KMS-11 (cell line): Measurements from ENCODE around the gene TNFAIP8L1.
"Not testable (repeated sequence)": the region's sequence is repeated elsewhere in the genome, so short reads cannot be mapped to it uniquely, and the experiment has no call there.

Experiments
- H2AFZ ChIP-seq: fragments of 200-600 bp; sonication (generic); 2 replicates; pipeline ENCODE4 v1.6.1; 2016; ENCODE audit warnings: antibody characterized with exemption, mixed run types, low read depth
- H3K27ac ChIP-seq: fragments of 200-600 bp; sonication (generic); 2 replicates; pipeline ENCODE4 v1.6.1; 2016; ENCODE audit warnings: mild to moderate bottlenecking, mixed run types
- H3K27me3 ChIP-seq: fragments of 200-600 bp; sonication (generic); 2 replicates; pipeline ENCODE4 v1.6.1; 2017; ENCODE audit warnings: mild to moderate bottlenecking, low read depth, mixed run types, moderate library complexity; ENCODE audit not compliant: insufficient read depth
- H3K36me3 ChIP-seq: fragments of 200-600 bp; sonication (generic); 2 replicates; pipeline ENCODE4 v1.6.1; 2017; ENCODE audit warnings: mild to moderate bottlenecking, mixed run types; ENCODE audit not compliant: insufficient read depth
- H3K4me1 ChIP-seq: fragments of 200-600 bp; sonication (generic); 2 replicates; pipeline ENCODE4 v1.6.1; 2016; ENCODE audit warnings: mild to moderate bottlenecking, low read depth, mixed run types; ENCODE audit not compliant: poor library complexity, severe bottlenecking
- H3K4me2 ChIP-seq: fragments of 200-600 bp; sonication (generic); 2 replicates; pipeline ENCODE4 v1.7.0; 2016; ENCODE audit warnings: mild to moderate bottlenecking, mixed run types
- H3K4me3 ChIP-seq: fragments of 200-600 bp; sonication (generic); IDR thresholded peaks from 2 replicates; pipeline ENCODE4 v1.6.1; 2017; ENCODE audit warnings: low read depth, low read length, mixed read lengths; ENCODE audit not compliant: insufficient read depth
- H3K79me2 ChIP-seq: fragments of 200-600 bp; sonication (generic); 2 replicates; pipeline ENCODE4 v1.6.1; 2016; ENCODE audit warnings: low read depth, mixed run types; ENCODE audit not compliant: insufficient read depth
- H3K9ac ChIP-seq: fragments of 200-600 bp; sonication (generic); 2 replicates; pipeline ENCODE4 v1.6.1; 2016; ENCODE audit warnings: mild to moderate bottlenecking, mixed run types
- H4K20me1 ChIP-seq: fragments of 200-600 bp; sonication (generic); 2 replicates; pipeline ENCODE4 v1.6.1; 2016; ENCODE audit warnings: mild to moderate bottlenecking, mixed run types; ENCODE audit not compliant: insufficient read depth
- TF ChIP-seq, protein P1 (sequence below): fragments of 200-600 bp; sonication (generic); conservative IDR thresholded peaks from 2 replicates; pipeline ENCODE4 v1.6.1; 2017; ENCODE audit warnings: low read depth, mild to moderate bottlenecking, antibody characterized with exemption, low read length, moderate library complexity, mixed read lengths

The TNFAIP8L1 gene

DNA sequence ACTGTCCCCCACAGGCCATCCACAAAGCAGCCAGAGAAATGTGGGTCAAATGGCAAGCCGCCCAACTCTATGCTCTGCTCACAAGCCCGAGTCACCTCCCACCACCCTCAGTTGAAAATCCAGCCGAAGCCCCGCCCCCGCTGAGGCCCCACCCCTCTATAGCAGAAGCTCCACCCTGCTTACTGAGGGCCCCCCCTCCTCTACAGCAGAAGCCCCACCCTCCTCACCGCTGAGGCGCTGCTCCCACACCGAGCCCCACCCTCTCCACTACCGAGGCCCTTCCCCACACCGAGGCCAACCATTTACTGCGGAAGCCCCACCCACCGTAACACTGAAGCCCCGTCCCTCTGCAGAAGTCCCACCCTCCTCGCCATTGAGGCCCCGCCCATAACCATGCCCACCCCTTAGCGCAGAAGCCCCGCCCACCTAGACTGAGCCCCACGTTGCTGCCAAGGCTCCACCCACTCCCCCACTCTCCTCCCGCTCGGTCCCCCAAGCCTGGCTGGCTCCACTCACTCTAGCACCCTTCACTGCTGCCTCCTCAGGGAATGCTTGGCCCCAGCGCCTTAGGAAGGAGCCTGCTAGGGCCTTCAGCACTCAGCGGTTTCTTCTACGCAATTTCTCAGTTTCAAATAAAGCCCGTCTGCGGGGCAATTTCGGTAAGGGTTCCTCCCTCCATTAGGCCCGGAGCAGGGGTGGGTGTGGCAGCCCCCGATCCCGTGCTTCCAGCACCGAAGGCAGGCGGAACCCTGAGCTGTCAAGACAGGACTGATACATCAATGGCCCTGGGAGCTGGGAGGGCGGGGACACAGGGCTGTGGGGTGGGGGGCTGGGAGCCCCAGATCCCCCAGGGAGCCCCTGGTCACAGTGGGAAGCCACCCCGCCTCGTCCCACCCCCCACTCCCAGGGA, 39.8 kb downstream of the TNFAIP8L1 start:
- H3K4me1 ChIP-seq = no peaks in the 10 kb centered on the region
- H3K9ac ChIP-seq = no peak overlapping the region
- no peaks in the 10 kb centered on the region for H3K79me2 ChIP-seq
- no peaks in the 10 kb centered on the region for H3K36me3 ChIP-seq
- H3K27me3 ChIP-seq = no peaks in the 10 kb centered on the region
- no peak overlapping the region for H3K4me2 ChIP-seq
- H3K4me3 ChIP-seq = no peak overlapping the region
- H3K27ac ChIP-seq = no peak overlapping the region
- TF ChIP-seq, protein P1, sequence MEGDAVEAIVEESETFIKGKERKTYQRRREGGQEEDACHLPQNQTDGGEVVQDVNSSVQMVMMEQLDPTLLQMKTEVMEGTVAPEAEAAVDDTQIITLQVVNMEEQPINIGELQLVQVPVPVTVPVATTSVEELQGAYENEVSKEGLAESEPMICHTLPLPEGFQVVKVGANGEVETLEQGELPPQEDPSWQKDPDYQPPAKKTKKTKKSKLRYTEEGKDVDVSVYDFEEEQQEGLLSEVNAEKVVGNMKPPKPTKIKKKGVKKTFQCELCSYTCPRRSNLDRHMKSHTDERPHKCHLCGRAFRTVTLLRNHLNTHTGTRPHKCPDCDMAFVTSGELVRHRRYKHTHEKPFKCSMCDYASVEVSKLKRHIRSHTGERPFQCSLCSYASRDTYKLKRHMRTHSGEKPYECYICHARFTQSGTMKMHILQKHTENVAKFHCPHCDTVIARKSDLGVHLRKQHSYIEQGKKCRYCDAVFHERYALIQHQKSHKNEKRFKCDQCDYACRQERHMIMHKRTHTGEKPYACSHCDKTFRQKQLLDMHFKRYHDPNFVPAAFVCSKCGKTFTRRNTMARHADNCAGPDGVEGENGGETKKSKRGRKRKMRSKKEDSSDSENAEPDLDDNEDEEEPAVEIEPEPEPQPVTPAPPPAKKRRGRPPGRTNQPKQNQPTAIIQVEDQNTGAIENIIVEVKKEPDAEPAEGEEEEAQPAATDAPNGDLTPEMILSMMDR = no peak
- H4K20me1 ChIP-seq = no peaks in the 10 kb centered on the region
- no peak overlapping the region for H2AFZ ChIP-seq

DNA sequence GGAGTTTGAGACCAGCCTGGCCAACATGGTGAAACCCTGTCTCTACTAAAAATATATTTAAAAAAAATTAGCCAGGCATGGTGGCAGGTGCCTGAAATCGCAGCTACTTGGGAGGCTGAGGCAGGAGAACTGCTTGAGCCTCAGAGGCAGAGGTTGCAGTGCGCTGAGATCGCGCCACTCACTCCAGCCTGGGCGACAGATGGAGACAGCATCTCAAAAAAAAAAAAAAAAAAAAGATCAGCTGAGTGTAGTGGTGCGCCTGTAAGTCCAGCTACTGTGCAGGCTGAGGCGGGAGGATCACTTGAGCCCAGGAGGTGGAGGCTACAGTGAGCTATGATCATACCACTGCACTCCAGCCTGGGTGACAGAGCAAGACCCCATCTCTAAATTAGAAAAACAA, 40.7 kb downstream of the TNFAIP8L1 start:
- not testable (repeated sequence) for H2AFZ ChIP-seq, H3K4me3 ChIP-seq, H3K27me3 ChIP-seq, H3K4me1 ChIP-seq, H3K9ac ChIP-seq, H4K20me1 ChIP-seq, H3K4me2 ChIP-seq, H3K79me2 ChIP-seq, H3K27ac ChIP-seq, H3K36me3 ChIP-seq

DNA sequence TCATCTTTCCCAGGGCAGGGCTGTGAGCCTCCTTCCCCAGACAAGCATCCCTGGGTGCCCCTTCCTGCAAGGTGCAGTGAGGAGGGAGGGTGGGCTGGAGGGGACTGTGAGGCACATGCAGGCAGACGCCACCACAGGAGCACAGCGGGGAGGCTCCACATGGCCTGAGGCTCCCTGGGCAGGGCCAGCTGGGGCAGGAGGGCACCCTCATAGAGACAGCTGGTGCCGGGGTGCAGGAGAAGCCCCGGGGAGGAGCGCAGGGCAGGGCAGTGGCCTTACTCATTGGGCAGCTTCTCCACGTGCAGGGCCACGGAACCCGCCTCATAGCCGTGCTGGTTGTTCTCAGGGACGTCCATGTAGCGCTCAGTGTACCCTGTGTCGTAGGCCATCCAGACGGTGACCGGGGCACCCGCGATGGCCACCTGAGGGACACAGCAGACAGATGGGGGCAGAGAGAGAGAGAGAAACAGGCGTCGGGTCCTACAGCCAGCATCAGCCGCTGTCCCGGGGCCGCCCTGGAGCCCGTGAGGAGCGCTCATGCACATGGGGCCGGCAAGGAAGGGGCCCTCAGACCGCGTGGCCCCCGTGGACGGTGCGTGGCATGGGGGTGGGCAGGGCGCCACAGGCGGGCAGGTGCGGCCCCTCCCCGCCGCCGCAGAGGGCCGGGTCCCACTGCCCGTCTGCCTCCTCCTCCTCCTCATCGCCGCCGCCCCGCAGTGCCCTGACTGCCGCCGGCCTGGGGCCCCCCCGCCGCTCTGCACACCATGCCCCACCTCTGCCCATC, 43.3 kb downstream of the TNFAIP8L1 start:
- H3K27ac ChIP-seq = no peak overlapping the region
- H3K79me2 ChIP-seq = no peaks in the 10 kb centered on the region
- no peaks in the 10 kb centered on the region for H3K4me1 ChIP-seq
- H3K4me2 ChIP-seq = no peak overlapping the region
- TF ChIP-seq, protein P1 = no peak
- H2AFZ ChIP-seq = no peak overlapping the region
- H3K36me3 ChIP-seq = no peaks in the 10 kb centered on the region
- H4K20me1 ChIP-seq = no peaks in the 10 kb centered on the region
- H3K27me3 ChIP-seq = no peaks in the 10 kb centered on the region
- H3K4me3 ChIP-seq = no peak overlapping the region
- H3K9ac ChIP-seq = no peak overlapping the region

DNA sequence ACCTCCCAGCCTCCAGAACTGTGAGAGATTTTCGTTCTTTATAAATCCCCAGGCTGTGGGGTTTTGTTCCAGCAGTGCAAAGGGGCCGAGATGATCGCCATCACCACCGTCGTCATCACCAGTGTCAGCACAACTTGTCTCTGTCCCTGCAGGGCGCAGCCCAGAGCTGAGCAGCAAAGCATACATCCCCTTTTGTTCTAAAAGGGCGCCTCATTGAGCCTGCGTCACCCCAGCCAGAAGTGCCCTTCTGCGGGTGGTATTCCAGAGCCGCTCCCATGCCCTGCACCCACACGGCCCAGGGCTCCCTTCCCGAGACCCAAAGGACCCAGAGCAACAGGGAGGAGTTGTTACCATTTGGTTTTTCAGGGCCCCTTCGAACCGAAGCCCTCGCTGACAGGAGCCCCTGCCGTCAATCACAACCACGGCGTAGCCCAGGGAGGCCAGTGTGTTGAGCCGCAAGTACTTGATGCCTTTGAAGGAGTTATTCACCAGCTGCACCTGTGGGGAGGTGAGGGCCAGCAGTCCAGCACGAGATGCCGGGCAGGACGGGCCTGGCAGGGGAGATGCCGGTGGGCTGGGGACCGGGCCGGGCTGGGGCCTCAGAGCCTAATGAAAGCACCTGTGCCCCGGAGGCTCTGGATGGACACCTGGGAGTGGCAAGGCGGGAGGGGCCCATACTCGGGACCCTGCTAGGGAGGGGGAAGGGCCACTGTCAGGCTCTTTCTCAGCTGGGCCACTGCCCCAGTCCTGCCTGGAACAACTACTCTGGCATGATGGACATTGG, 45.2 kb downstream of the TNFAIP8L1 start:
- no peak overlapping the region for H3K4me2 ChIP-seq
- no peaks in the 10 kb centered on the region for H3K4me1 ChIP-seq
- no peak overlapping the region for H3K4me3 ChIP-seq
- no peaks in the 10 kb centered on the region for H3K36me3 ChIP-seq
- H4K20me1 ChIP-seq = no peaks in the 10 kb centered on the region
- no peak overlapping the region for H2AFZ ChIP-seq
- no peaks in the 10 kb centered on the region for H3K79me2 ChIP-seq
- H3K27ac ChIP-seq = no peak overlapping the region
- H3K27me3 ChIP-seq = no peaks in the 10 kb centered on the region
- no peak overlapping the region for H3K9ac ChIP-seq
- TF ChIP-seq, protein P1 = no peak
